CD4-positive, alpha-beta T cell treated with Interferon gamma for 1 hour (primary cell): ENCODE measurements around the gene UBE3B.

Source experiments
- DNase-seq: peaks from one replicate; pipeline ENCODE4 v3.0.0-alpha.2; 2020

The UBE3B gene

DNA sequence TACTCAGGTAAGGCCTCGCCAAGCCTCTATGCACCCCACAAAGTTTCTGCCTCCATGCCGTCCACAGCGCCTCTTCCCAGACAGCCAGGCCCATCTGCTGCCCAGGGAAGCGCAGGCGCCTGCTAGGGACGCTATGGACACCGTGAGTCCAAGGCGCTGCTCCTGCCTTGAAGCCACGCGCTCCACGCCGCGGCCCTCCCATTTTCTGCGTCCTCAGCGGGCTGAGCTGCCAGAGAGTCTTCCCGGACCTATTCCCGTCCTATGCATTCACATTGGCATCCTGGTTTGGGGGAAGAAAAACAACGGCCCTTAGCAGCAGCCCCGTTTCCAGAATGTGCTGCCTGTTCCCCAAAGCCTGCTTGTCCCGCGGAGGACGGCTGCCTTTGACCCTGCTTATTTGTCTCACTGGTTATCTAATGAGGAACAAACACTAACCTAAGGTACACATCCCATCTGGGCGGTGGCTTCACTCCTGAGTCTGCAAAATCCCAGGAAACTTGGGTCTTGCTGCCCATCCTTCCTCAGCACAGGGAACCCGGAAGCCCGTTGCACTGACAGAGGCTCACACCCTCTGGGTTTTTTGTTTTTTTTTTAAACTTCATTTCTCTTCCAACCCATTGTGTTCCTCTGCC is 57.9 kb downstream of the UBE3B start:
- DNase-seq: no peak

GRCh38 chr12:109535863-109536250 is 58.4 kb downstream of the UBE3B start:
- no peak for DNase-seq

GRCh38 chr12:109537136-109537535 is 59.7 kb downstream of the UBE3B start:
- no peak for DNase-seq

GRCh38 chr12:109538191-109538863 is 60.9 kb downstream of the UBE3B start:
- DNase-seq: no peak

GRCh38 chr12:109539508-109539907 is 62.1 kb downstream of the UBE3B start:
- no peak for DNase-seq

- no peak for DNase-seq
Observed at GRCh38 chr12:109540526-109541412, 63.3 kb downstream of the UBE3B start.

- no peak for DNase-seq
Observed at GRCh38 chr12:109541413-109541726, 63.9 kb downstream of the UBE3B start.

DNA sequence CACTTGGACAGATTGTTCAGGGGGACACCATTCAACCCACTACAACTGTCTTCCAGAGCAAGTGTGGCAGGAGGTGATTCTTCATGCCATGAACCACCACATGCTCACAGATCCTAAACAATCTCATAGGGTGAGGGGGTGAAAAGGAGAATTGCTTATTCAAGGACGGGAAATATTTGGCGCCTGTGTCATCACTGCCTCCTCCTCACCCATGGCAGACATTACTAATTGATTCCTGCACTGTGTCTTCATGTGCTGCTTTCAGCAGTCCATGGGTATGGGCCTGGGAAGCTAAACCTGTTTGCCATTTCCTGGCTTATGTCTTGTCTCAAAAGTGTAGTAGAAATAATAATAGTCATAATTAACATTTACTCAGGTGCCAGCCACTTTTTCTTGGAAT is 64.6 kb downstream of the UBE3B start:
- DNase-seq: no peak

DNA sequence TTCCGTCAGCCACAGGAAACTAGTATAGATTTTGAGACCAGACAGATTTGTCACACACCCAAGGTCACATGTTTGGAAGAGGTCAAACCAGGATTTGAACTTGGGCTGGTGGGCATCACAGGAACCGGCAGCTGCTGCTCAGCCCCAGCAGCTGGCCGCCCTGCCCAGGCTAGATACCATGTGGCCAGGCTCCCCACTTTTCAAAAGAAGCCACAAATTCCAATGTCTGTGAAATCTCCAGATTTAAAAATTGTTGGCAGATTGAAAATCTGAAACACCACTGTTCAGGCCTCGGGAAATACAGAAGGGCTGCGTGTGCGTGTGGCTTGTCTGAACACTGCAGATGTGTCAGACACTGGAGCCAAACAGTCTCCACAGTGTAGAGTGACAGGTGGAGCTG is 65.4 kb downstream of the UBE3B start:
- no peak for DNase-seq

DNA sequence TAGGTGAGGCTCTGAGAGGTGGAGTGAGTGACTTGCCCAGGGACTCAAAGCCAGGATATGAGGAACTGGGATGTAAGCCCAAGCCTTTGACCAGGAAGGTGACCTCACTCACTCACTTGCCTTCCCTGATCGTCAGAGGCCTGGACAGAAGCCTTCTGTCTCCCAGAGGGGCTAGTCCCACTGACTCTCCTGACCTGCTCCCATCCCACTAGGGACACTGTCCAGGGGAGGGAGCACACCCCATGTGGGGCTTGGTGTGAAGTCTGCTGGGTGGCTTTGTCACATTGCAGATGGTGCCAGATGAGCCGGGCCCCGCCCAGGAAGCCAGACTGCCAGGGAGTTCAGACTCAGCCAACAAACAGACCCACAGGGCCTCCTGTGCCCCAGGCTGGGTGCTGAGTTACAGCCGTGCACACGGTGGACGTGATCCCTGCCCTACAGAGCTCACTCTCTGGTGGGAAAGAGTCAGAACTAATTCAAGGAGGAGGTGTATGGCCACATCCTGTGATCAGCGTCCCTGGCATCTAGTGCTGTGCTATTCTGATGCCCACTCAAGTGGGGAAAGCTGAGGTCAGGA is 67.6 kb downstream of the UBE3B start:
- peak; percentile 11 for DNase-seq

- no peak for DNase-seq
Observed at GRCh38 chr12:109545826-109546225, 68.4 kb downstream of the UBE3B start.

- DNase-seq: no peak
Observed at GRCh38 chr12:109547286-109547685, 69.9 kb downstream of the UBE3B start.

DNA sequence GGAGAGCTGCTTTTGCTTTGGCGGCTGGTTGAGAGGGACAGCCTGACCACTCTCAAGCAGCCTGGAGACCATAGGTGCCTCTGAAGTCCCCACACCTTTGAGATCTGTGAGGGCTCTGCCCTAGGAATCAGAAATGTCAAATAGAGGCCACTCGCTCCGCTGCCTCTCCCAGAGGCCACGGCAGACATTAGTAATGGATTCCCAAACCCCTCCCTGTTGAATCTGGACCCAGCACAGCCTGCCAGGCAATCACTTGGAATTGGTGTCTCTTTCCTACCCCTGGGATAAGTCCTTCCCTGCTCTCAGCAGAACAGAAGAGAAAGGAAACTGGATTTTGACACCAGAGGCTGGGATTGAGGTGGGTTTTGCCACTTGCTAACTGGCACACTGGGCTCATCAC is 70.8 kb downstream of the UBE3B start:
- no peak for DNase-seq

- no peak for DNase-seq
Observed at GRCh38 chr12:109549613-109550270, 72.3 kb downstream of the UBE3B start.

GRCh38 chr12:109550281-109550680 is 72.8 kb downstream of the UBE3B start:
- no peak for DNase-seq

- no peak for DNase-seq
Observed at GRCh38 chr12:109551108-109551507, 73.7 kb downstream of the UBE3B start.

- no peak for DNase-seq
Observed at GRCh38 chr12:109552971-109553370, 75.5 kb downstream of the UBE3B start.

- no peak for DNase-seq
Observed at GRCh38 chr12:109553483-109553882, 76.0 kb downstream of the UBE3B start.

DNA sequence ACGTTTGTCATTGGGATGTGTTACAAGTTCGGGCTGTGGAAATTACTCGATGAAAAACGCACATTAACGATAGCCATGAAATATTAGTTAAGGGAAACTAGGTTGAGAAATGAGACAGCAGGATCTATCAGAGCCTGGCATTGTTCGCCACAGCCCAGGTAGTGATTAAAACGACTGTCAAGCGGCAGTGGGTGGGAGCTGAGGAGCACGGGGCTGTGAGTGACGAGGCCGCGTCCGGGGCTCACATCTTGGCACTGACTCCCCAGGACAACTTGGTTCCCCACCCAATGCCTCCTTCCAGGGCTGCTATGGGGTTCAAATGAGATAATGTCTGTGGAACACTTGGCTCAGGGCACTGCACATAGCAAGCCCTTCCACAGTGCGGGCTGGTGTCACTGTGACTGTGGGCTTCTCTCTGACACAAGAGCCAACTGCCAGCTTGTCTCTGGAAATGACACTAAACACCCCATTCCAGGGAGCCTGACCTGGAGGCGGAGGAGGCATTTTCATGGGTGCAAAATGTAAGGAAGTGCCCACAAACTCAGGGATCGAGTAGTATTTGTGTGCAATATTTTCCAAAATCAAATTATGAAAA is 76.6 kb downstream of the UBE3B start:
- DNase-seq: no peak

DNA sequence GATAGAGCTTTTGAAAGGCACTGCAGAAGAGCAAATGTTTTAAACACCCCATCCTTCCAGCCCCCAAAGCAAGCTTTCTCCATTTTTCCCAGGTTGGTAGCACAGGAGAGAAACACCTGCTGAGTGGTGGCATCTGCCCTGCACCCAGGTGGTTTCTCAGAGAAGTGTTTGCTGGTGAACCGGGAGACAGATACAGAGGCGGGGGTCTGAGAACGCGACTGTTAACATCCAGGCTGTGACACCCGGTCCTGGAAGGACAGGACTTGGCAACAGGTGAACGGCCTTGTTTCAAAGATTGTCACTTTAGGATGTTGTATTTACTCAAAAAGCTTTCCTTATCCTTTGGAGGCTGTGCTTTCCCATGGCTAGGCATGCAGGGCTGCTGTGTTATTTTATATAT is 77.3 kb downstream of the UBE3B start:
- no peak for DNase-seq

DNA sequence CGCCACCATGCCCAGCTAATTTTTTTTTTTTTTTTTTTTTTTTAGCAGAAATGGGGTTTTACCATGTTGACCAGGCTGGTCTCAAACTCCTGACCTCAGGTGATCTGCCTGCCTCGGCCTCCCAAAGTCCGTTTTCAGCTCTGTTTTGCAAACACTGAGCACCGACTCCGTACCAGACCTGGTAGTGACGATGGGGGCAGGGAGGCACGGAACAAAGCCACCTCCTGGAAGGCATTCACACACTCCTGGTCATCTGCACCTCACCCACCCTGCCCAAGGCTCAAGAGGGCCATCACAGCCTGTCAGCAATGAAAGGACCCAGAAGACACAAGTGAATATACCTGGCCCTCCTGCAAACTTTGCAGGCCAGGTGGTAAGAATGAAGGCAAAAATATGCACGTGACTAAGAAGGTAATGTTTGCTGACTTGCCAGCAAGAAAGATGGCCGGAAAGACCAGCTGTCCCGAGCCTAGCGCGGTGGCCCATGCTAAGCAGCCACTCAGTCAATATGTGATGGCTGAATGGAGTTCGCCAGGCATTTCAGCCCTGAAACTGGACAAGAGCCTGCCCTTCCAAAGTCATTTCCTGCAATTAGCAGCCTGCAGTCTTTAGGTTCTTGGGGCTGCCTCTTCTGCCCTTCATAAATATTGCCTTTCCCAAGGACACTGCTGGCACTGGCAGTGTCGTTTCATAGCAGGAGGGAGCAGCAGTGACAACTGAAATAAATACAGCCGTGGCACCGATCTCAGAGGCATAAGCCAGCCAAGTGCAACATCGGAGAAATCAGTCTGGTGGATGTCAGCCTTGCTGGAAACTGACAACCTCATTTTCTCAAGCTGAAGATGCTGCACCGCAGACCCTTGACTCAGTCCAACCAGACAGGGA is 78.2 kb downstream of the UBE3B start:
- no peak for DNase-seq

GRCh38 chr12:109557200-109557599 is 79.8 kb downstream of the UBE3B start:
- no peak for DNase-seq
